Peyer's patch (tissue), 4 donors: ENCODE results near the gene MRPL39.

ENCODE experiments used
- CTCF ChIP-seq, 6 experiments: fragments of 450-650 bp in 4 of 6; fragments of 200-600 bp in 2 of 6; sonication (generic) in 1 of 6; IDR thresholded peaks; one replicate each; pipeline ENCODE4 v1.5.1; 2017 to 2019; ENCODE audit warnings: antibody characterized with exemption in 6 of 6, mild to moderate bottlenecking in 3 of 6, moderate library complexity in 1 of 6
- POLR2A ChIP-seq, 2 donors: fragments of 450-650 bp; IDR thresholded peaks; one replicate each; pipeline ENCODE4 v1.5.1; 2017; ENCODE audit warnings: antibody characterized with exemption in 2 of 2, mild to moderate bottlenecking in 2 of 2, moderate library complexity in 2 of 2

DNA sequence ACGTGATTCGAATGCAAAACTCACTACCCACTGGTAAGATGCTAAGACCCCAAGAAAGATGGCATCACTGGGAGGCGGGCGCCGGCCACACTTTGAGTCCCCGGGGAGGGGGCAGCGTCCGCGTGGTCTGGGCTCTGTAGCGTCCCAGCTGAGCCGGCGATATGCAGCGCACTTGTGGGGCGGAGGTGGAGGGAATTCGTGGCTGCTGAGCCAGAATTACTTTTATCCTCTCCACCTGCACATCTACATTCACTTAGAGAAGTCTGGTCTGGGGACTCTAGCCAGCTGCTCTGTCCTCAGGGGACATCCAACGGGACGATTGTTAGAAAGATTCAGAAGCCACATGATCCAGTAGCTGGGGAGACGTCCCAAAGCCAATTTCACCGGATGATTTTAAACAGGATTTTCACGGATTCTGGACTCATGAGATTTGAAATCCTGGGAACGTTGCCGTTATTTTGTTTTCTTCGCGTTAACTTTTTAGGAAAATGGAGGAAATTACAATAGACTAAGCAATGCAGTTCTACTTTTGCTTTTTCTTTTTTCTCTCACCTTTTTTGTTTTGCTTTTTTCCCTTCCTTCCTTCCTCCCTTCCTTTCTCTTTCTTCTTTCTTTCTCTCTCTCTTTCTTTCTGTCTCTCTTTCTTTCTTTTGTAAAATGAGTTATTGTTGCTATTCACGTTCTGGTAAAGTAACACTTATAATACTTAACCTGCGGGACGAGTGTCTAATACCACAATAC lies 33.1 kb upstream of the MRPL39 start:
- TF ChIP-seq POLR2A (IDR thresholded peaks at IDR 0.05) (no peak), CTCF (IDR thresholded peaks at IDR 0.05) (no peak)
